ENCODE data around the gene GARIN3.

GARIN3 gene

DNA sequence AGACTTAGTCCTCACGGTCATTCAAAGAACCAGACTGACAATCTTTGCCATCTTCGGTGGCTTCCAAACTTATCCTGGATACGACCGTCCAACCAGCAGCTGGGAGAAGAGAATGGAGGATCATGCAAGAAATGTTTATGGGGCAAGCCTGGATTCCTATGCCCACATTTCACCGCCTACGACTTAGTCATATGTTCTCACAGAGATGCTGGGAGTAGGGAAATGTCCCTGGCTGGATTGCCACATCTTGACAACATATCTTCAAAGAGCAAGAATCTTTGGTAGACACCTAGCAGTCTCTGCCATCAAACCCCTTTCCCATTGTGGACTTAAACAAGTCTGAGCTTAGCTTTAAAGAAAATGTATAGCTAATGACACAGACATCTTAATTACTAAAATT, 28.4 kb downstream of the GARIN3 start:
- Histone ChIP-seq H3K4me3 (ENCODE audit: low read depth in 1 of 2, low read length in 1 of 2) (no peak overlapping the region), H3K9me3 (no peaks in the 10 kb centered on the region), H3K36me3 (peaks cover 26% of the 10 kb centered on the region), H3K27me3 (no peaks in the 10 kb centered on the region), H3K4me1 (ENCODE audit: control insufficient read depth in 1 of 2, insufficient read depth in 1 of 2, low read depth in 1 of 2, low read length in 1 of 2) (peaks cover 12 to 13% of the 10 kb centered on the region in 2 experiments), H3K27ac (no peak overlapping the region)
- TF ChIP-seq, protein P1, sequence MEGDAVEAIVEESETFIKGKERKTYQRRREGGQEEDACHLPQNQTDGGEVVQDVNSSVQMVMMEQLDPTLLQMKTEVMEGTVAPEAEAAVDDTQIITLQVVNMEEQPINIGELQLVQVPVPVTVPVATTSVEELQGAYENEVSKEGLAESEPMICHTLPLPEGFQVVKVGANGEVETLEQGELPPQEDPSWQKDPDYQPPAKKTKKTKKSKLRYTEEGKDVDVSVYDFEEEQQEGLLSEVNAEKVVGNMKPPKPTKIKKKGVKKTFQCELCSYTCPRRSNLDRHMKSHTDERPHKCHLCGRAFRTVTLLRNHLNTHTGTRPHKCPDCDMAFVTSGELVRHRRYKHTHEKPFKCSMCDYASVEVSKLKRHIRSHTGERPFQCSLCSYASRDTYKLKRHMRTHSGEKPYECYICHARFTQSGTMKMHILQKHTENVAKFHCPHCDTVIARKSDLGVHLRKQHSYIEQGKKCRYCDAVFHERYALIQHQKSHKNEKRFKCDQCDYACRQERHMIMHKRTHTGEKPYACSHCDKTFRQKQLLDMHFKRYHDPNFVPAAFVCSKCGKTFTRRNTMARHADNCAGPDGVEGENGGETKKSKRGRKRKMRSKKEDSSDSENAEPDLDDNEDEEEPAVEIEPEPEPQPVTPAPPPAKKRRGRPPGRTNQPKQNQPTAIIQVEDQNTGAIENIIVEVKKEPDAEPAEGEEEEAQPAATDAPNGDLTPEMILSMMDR (IDR thresholded peaks at IDR 0.05) = no peak

DNA sequence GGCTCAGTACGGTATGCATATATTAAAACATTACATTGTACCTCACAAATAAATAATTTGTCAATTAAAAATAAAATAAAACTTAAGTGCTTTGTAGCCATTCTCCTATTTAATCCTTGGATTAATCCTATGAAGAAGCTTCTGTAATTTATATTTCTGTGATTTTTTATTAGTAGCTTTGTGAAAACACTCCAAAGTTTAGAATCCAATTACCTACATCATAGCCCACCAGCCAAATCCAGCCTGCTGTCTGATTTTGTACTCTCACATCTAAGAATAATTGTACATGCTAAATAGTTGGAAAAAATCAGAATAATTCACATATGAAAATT, 33.8 kb downstream of the GARIN3 start:
- no peak overlapping the region for H3K27ac ChIP-seq
- H3K27me3 ChIP-seq = peaks cover 3% of the 10 kb centered on the region
- no peaks in the 10 kb centered on the region for H3K4me1 ChIP-seq (ENCODE audit: control insufficient read depth in 1 of 2, insufficient read depth in 1 of 2, low read depth in 1 of 2, low read length in 1 of 2)
- no peak overlapping the region for H3K4me3 ChIP-seq (ENCODE audit: low read depth in 1 of 2, low read length in 1 of 2)
- H3K36me3 ChIP-seq = peaks cover 5% of the 10 kb centered on the region
- no peaks in the 10 kb centered on the region for H3K9me3 ChIP-seq
- TF ChIP-seq, protein P1 (IDR thresholded peaks at IDR 0.05) = no peak

DNA sequence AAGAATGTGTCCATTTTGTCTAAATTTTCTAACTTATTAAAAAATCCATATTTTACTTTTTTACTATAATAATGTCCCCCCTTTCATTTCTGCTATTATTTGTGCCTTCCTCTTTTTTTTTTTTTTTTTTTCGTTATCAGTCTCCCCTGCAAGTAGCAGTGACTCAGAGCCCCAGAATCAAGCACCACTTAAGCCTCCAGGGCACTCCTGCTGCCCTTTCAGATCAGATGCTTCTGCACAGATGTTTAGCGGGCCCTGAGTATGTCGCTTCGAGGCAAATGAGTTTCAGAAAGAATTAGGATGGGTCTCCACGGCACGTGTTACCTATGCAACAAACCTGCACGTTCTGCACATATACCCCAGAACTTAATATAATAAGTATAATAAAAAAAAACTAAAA, 35.1 kb downstream of the GARIN3 start:
- no peak overlapping the region for H3K4me3 ChIP-seq (ENCODE audit: low read depth in 1 of 2, low read length in 1 of 2)
- H3K27ac ChIP-seq = no peak overlapping the region
- peaks cover 3% of the 10 kb centered on the region for H3K27me3 ChIP-seq
- H3K9me3 ChIP-seq = no peaks in the 10 kb centered on the region
- H3K4me1 ChIP-seq (ENCODE audit: control insufficient read depth in 1 of 2, insufficient read depth in 1 of 2, low read depth in 1 of 2, low read length in 1 of 2) = no peaks in the 10 kb centered on the region
- no peaks in the 10 kb centered on the region for H3K36me3 ChIP-seq
- TF ChIP-seq, protein P1 (IDR thresholded peaks at IDR 0.05) = no peak

DNA sequence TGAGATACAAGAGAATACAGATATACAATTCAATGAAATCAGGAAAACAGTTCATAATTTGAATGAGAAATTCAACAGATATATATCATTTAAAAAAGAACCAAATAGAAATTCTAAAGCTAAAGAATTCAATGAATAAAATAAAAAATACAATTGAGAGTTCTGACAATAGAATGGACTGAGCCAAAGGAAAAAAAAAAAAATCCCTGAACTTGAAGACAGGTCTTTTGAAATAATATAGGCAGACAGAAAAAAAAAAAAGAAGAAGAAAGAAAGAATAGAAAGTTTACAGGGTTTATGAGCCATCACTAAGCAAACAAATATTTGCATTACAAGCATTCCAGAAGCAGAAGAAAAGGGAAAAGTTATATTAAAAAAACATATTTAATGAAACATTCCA, 44.4 kb downstream of the GARIN3 start:
- Histone ChIP-seq H3K4me1 (ENCODE audit: control insufficient read depth in 1 of 2, insufficient read depth in 1 of 2, low read depth in 1 of 2, low read length in 1 of 2) (no peaks in the 10 kb centered on the region), H3K27ac (no peak overlapping the region), H3K4me3 (ENCODE audit: low read depth in 1 of 2, low read length in 1 of 2) (no peak overlapping the region), H3K36me3 (no peaks in the 10 kb centered on the region), H3K9me3 (peaks cover 7% of the 10 kb centered on the region), H3K27me3 (no peaks in the 10 kb centered on the region)
- TF ChIP-seq, protein P1 (IDR thresholded peaks at IDR 0.05) = no peak

DNA sequence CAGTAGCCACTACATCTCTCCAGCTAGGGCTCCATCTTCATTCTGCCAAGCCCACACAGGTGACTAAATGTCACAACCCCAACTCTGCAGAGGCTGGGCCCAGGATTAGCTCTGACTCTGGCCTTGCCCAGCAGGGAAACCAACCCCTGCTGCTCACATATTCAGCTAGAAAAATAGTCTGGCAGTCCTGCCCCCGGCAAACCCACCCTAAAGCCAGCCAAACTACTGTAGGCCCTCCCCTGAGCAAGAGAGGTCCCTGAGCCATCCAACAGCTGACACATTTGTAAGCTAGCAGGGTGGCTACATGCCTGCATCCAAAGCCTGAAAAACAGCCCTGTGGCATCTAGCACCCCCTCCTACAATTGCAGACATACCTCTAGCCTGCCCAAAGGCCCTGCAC, 46.0 kb downstream of the GARIN3 start:
- Histone ChIP-seq H3K27ac (no peak overlapping the region), H3K27me3 (no peaks in the 10 kb centered on the region), H3K36me3 (no peaks in the 10 kb centered on the region), H3K9me3 (peaks cover 7% of the 10 kb centered on the region), H3K4me1 (ENCODE audit: control insufficient read depth in 1 of 2, insufficient read depth in 1 of 2, low read depth in 1 of 2, low read length in 1 of 2) (no peaks in the 10 kb centered on the region), H3K4me3 (ENCODE audit: low read depth in 1 of 2, low read length in 1 of 2) (no peak overlapping the region)
- TF ChIP-seq, protein P1 (IDR thresholded peaks at IDR 0.05) = no peak

DNA sequence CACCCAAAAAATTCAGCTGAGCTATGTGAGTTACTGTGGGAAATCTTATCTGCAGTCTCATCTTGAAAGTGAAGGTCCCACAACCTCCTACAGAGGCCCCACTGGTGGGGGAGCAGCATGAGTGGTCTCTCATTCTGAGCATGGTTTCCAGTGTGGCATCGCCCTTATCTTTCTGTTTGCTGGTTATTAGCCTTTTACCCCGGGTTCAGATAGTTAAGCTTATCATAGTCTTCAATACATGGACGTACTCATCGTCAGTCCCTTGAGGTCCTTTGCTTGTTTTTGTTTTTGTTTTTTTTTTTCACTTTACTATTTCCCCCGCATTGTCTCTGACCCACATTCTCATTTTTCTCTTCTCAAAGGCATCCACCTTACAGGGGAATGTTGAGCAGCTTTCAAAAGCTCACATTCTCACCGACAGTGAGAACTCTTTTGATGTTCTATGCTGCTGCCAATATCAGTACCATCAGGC, 49.5 kb downstream of the GARIN3 start:
- no peak overlapping the region for H3K4me3 ChIP-seq (ENCODE audit: low read depth in 1 of 2, low read length in 1 of 2)
- H3K4me1 ChIP-seq (ENCODE audit: control insufficient read depth in 1 of 2, insufficient read depth in 1 of 2, low read depth in 1 of 2, low read length in 1 of 2) = no peaks in the 10 kb centered on the region
- H3K27me3 ChIP-seq = no peaks in the 10 kb centered on the region
- H3K9me3 ChIP-seq = peaks cover 6% of the 10 kb centered on the region
- H3K36me3 ChIP-seq = no peaks in the 10 kb centered on the region
- TF ChIP-seq, protein P1 (IDR thresholded peaks at IDR 0.05) = no peak
- no peak overlapping the region for H3K27ac ChIP-seq
